ENCODE data around the gene MNDA. TPM values are rescaled to one million over a fixed set of nuclear protein-coding genes. Genes with fewer than 3 reads are reported as not detected.

The MNDA gene
- total and polyA plus RNA-seq, 11 donors: 1.1 to 38.0 (median 2.3) TPM

Other genes with a start within 250 kb of the MNDA start
- not detected for gene OR10Z1, start 226.1 kb upstream of the MNDA start, total RNA-seq
- gene OR10Z1, start 226.1 kb upstream of the MNDA start, polyA plus RNA-seq: not detected
- gene SPTA1, start 144.6 kb upstream of the MNDA start, total RNA-seq: under 1 TPM in 4 of 9 donors, not detected in 5; 0.08 to 0.99 (median 0.28) TPM
- gene SPTA1, start 144.6 kb upstream of the MNDA start, polyA plus RNA-seq: under 1 TPM; 0.06 to 0.19 TPM
- not detected for gene OR6K2, start 130.7 kb upstream of the MNDA start, total RNA-seq
- not detected for gene OR6K2, start 130.7 kb upstream of the MNDA start, polyA plus RNA-seq
- not detected for gene OR6K3, start 110.6 kb upstream of the MNDA start, total RNA-seq
- gene OR6K3, start 110.6 kb upstream of the MNDA start, polyA plus RNA-seq: not detected
- not detected for gene OR6K6, start 76.6 kb upstream of the MNDA start, total RNA-seq
- not detected for gene OR6K6, start 76.6 kb upstream of the MNDA start, polyA plus RNA-seq
- gene OR6N1, start 59.2 kb upstream of the MNDA start, total RNA-seq: not detected
- gene OR6N1, start 59.2 kb upstream of the MNDA start, polyA plus RNA-seq: not detected
- gene OR6N2, start 50.1 kb upstream of the MNDA start, total RNA-seq: not detected
- gene OR6N2, start 50.1 kb upstream of the MNDA start, polyA plus RNA-seq: not detected
- 1 to 10 TPM in 2 of 9 donors, under 1 TPM in 2, not detected in 5; 0.23 to 3.1 (median 0.73) TPM for gene PYHIN1, start 100.2 kb downstream of the MNDA start, total RNA-seq
- gene PYHIN1, start 100.2 kb downstream of the MNDA start, polyA plus RNA-seq: under 1 TPM; 0.07 to 0.15 TPM
- 100 to 1,000 TPM in 1 of 9 donors, 10 to 100 TPM in 8; 19.1 to 125 (median 23.7) TPM for gene IFI16, start 178.6 kb downstream of the MNDA start, total RNA-seq
- 10 to 100 TPM; 25.5 to 27.1 TPM for gene IFI16, start 178.6 kb downstream of the MNDA start, polyA plus RNA-seq
- 1 to 10 TPM in 3 of 9 donors, under 1 TPM in 2, not detected in 4; 0.31 to 2.4 (median 2.1) TPM for gene AIM2, start 245.4 kb downstream of the MNDA start, total RNA-seq
- gene AIM2, start 245.4 kb downstream of the MNDA start, polyA plus RNA-seq: under 1 TPM; 0.04 to 0.38 TPM

Data from heart left ventricle (tissue), 11 donors.